Right renal pelvis (tissue), 4 donors: ENCODE results near the gene EHF. TPM values are rescaled to one million over a fixed set of nuclear protein-coding genes. Genes with fewer than 3 reads are reported as not detected.

Experiments
- DNase-seq, 4 donors: peaks; one replicate each; pipeline ENCODE4 v3.0.0-alpha.2; 2013; ENCODE audit warnings: low read depth in 4 of 4, low spot score in 3 of 4, missing footprints in 1 of 4
- polyA plus RNA-seq, 4 donors: library from polyadenylated mRNA; unstranded; fragments of 120-200 nt; gene quantifications; one replicate each; pipeline ENCODE4 v1.2.1, GENCODE V29; 2013; ENCODE audit not compliant: insufficient read length in 4 of 4

EHF gene
- polyA plus RNA-seq, 4 donors: 18.0 to 35.1 (median 26.4) TPM

DNA sequence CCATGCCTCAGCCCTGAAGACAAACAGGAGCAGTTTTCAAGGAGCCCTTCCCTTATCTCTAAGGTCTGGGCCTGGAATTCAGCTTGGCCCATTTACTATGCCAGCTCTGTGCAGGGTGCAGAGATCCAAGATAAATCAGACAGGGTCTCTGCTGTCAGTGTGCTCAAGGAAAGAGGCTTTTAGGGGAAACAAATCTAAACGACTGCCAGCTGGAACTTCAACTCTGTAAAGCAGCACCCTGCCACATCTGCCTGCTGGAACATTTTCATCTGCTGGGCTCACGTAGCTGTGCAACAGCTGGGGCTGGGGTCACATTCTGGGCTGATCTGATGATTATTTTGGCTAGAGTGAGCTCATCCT is 19.8 kb upstream of the EHF start:
- DNase-seq: peak in 1 of 4 donors; percentile 21

DNA sequence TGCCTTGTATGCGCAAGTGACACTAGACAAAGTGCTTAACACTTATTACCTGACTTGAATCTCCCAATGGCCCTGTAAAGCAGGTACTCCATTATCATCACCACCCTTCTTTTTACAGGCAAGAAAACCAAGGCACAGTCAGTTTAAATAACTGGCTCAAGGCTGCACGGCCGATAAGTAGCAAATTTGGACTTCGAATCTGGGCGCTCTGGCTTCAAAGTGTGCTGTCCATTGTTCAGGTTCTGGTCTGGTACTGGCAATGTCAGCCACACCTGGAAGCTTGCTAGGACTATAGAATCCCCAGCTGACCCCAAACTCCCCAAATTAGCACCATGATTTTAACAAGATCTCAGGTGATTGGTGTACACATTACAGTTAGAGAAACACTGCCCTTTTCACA is 19.3 kb upstream of the EHF start:
- no peak for DNase-seq

DNA sequence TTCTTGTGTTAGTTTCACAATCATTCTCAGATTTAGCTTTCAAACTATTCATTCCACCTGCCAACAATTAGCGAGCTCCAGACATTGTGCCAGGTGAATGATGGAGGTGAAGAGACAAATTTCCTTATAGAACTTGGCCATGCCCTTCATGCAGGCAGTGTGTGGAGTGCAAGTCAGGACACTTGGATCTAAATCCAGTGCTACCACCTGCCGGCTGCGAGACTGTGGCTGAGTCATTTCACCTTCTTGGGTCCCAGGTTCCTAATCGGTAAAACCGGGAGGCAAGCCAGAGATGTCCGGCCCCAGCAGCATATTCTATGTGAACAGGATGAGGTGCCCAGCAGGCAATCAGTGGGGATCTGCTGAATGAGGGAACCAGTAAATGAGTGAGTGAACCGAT is 18.6 kb upstream of the EHF start:
- no peak for DNase-seq

- DNase-seq: no peak
These were observed 17.5 kb upstream of the EHF start for GRCh38 chr11:34603129-34604001.

- DNase-seq: no peak
These were observed 16.7 kb upstream of the EHF start for GRCh38 chr11:34604145-34604544.

DNA sequence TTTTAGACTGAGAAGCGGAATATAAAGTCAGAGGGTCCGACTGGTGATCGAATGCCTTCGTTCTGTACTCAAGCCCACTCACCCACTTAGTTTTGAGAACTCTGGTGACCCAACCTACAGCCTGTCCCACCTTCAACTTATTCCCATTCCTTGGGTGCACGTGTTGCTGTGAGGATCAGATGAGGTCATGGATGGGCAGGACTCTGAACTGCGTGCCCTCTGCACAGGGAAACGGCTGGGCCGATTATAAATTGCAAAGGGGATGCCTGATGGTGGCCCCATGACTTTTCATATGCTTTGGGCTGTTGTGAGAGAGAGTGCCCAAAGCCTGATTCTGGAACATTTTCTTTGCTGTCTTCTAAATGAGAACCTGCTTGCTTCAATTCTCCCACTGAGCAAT is 16.0 kb upstream of the EHF start:
- DNase-seq: no peak

DNA sequence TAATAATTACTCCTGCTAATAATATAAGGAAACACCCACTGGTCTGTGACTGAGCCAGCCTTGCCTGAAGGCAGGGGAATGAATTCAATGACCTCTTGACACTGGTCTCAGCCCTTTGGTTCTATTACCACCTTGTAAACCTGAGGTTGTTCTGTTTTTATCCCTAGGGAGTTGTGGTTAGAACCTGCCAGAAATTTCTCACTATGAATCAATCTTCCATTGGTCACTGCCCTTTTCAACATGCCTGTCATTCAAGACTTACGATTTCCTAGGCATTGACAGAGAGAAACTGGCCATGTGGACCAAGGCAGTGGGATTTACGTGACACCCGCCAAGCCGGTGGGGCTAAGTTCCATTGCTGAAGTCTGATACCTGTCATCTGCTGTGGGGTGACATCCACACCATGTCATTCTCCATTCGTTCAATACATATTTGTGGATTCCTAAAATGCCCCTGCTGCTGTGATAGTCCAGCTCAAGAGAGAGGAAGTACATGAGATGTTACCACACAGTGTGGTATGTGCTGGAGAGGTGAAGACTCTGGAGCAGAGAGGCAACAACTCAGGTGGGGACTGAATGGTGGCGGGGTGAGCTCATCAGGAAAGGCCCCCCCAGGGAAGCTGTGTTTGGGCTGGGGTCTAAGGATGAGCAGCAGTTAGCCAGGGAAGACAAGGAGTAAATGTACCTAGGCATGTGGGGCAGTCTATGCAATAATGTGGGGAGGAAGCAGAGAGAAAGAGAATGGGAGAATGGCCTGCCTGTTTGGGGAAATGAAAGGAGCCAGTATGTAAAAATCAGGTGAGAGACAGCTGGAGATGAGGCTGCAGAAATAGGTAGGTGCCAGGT is 15.2 kb upstream of the EHF start:
- no peak for DNase-seq

GRCh38 chr11:34606326-34607120 is 14.4 kb upstream of the EHF start:
- no peak for DNase-seq

GRCh38 chr11:34609187-34609751 is 11.6 kb upstream of the EHF start:
- no peak for DNase-seq

DNA sequence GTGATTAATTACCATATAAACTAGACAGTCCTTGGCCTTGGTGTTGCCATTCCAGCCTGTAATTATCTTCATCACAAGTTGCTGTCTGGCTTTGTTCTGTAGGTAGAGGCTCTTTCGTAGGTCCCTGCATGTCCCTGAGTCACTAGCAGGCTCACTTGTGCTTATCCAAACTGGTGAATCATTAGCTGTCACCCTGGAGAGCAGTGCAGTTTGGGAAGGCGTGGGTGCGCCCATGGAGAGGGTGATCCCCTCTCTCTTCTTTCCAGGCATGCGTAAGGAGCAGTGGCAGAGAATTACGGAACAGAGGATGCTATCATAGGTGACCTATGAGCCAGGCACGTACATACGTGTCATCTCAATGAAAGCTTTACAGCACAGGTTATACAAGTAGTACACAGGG is 11.0 kb upstream of the EHF start:
- no peak for DNase-seq

DNA sequence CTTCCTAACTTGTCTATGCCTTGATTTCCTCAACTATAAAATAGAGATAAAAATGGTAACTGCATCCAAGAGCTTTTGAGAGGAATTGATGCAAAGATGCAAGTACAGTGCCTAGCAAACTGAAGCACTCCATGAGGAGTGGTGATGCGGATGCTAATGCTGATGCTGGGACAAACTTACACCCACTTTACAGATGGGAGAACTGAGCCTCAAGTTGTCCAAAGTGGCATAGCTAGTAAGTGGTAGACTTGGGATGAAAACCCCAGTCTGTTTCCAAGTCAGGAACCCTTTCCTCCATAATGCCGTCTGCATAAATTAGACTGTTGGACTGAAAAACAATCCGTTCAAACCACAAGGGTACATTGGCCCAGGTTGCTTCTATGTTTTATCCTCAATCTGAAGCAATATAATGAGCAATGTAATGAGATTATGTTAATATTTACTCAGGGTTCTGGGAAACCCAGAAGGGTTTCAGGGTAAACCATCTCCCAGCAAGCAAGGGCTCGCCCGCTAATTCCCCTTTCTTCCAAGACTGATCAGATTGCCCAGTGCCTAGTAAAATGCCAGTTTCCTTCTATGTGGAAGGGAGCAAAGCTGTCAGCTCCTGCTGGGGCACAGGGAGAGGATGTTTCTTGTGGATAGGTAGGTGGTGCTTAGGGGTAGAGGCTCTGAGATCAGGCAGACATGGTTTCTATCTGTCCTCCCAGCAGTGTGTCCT is 10.4 kb upstream of the EHF start:
- no peak for DNase-seq

DNA sequence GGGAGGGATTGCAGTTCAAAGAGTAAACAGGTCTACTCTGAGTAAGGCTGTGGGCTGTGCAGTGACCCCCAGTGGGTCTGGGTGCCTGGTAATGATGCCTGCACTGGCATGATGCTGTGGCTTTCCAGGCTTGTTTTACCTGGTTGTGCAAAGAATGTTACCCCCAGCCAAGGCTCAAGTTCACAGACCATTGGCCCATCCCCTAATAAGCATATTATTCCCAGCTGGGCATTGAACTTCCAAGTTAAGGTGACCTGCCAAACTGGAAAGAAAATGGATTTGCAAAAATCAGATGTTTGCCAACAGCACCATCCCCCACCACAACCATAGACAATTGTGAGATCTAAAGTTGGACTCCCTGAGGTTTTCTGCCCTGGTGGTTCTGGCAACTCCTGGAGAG is 7.9 kb upstream of the EHF start:
- no peak for DNase-seq

DNA sequence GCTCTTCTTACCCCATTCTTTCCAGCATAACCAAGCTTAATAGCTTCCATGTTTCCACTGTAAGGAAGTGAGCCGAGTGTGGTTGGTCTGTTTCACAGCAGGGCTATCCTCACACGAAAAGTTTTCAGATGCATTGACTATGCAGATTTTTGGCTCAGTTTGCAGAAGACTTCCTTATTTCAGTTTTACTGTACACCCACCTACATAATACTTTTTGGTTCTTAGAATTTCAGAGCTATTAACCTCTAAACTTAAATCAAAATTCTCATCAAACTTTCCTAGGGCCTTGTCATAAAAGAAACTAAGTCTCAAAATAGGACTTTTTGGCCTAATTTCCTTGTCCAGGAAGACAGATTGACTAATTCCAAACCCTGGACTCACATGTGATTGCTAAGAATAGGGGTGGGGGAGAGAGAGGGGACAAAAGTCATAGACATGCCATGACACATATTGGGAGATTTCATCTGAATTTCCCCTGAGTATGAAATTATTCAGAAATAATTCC is 7.3 kb upstream of the EHF start:
- DNase-seq: no peak

DNA sequence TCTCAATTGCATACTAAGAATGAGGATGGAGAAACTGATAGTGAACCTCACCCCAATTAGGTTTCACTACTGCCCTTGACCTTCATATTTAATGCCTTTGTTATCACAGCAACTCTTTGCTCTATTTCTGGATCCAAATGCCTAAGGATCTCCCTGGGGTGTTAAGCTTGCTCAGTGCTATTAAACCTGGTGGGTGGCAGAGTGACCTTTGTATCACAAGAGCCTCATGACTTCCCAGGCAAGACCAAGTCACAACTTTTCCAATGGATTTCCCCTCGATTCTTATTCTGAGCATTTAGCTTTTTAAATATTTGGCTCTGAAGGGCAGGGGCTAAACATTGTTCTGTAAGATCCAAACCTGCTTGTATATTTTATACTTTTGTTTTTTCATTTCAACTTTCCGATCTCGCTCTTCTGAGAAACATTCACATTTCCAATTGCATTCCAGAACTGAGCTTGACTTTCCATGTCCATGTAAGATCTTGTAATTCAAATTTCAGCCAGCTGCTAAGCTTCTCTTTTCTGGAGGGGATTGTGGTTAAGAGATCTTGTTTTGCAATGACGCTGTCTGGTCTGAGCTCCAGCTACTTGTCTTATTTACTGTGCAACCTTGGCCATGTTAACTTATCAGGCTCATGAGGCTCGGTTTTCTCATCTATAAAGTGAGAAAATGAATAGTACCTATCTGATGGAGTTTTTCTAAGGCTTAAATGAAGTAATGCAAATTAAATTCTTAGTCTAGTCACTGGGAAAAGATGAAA is 6.4 kb upstream of the EHF start:
- no peak for DNase-seq

DNA sequence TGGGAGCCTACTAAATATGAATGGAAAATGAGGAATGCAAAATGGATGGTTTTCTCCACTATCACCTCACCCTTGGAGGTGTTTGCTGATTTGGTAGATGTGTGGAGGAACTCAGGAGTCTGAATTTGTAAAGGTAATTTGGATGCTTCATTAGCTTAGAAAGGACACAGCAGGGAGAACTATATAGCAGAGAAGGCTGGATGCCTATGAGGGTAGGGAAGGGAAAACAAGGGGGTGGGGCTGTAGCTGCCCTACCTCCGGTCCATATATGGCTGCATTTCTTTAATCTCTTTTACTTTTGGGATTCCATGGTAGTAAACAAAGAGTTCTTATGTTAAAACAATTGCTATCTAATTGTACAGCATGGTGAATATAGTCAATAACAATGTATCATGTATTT is 4.8 kb upstream of the EHF start:
- no peak for DNase-seq

DNA sequence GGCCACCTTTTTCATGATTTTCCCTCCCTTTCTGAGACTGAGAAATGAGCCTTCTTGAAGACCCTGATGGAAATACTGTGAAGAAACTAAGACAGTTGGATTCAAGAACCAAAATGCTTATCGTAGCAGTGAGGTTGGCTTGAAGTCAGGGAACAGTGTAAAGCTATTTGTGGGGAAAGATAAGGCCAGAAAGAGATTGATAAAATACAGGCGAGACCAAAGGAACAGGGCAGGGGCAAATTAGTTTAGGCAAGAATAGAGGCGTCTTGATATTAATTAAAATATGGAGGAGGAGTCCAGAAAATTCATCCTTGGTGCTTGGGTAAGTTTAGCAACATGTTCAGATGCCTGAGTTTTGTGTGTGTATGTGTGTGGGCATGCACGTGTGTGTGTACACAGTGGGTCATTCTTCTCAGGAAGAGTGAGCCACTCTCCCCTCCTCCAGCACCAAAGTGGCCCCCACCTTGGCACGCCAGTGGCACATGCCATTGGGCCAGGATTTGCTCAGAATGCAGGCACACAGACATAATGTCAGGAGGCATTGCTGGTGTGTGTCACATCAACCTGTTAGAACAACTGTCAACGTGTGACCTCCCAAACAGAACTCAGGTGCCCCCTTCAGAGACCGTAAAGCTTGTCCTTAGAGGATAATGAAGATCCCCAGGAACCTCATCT is 3.9 kb upstream of the EHF start:
- DNase-seq: no peak

- DNase-seq: no peak
These were observed 2.5 kb upstream of the EHF start for GRCh38 chr11:34618406-34618805.

- DNase-seq: no peak
These were observed 1.8 kb upstream of the EHF start for GRCh38 chr11:34619062-34619516.

DNA sequence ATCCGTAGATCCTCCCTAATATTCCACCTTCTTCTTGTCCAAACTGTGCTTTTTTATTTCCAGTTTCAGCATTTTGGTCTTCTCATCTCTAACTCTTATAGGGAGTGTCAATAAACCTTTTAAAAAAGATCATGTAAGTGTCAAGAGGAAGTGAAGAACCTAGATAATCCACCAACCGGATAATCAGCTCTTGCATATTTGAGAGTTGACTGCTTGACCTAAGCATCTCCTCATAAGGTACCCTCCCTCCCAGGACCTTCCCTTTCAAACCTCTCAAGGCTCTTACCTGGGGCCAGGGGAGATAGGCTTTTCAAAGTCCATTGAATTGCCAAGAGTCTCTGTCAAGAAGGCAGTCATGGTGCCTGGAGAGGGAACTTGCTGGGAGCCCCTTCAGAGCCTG is 691 bp upstream of the EHF start:
- no peak for DNase-seq
